ENCODE measurements around the gene PGBD2. TPM values are rescaled to one million over a fixed set of nuclear protein-coding genes. Genes with fewer than 3 reads are reported as not detected.
"Not testable (repeated sequence)": the region's sequence is repeated elsewhere in the genome, so short reads cannot be mapped to it uniquely, and the experiment has no call there.

PGBD2 gene
- total RNA-seq, 1 donor from 2014 or later, result 13.1 TPM

DNA sequence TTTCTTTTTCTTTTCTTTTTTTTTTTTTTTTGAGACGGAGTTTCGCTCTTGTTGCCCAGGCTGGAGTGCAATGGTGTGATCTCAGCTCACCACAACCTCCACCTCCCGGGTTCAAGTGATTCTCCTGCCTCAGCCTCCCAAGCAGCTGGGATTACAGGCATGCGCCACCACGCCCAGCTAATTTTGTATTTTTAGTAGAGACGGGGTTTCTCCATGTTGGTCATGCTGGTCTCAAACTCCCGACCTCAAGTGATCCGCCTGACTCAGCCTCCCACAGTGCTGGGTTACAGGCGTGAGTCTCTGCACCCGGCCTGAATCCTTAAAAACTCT is 16.2 kb upstream of the PGBD2 start:
- not testable (repeated sequence) for DNase-seq (ENCODE audit: low spot score)

GRCh38 chr1:248890549-248891498 is 15.2 kb upstream of the PGBD2 start:
- DNase-seq (ENCODE audit: low spot score), result no peak

DNA sequence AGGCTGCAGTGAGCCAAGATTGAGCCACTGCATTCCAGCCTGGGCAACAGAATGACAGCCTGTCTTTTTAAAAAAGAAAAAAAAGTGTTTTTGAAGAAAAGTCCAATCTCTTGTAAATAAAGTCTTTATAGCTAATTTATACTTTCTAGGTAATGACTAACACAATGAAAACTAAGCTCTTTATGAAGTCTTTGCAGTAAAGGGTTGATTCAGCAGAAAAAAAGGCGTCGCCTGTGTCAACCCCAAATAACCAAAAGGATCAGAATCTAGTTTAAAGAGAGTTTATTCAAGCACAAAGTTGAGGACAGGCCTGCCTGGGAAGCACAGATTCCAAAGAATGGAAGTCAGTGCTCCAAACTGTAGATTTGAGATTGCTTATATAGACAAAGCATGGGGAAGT is 14.3 kb upstream of the PGBD2 start:
- no peak for DNase-seq (ENCODE audit: low spot score)

DNA sequence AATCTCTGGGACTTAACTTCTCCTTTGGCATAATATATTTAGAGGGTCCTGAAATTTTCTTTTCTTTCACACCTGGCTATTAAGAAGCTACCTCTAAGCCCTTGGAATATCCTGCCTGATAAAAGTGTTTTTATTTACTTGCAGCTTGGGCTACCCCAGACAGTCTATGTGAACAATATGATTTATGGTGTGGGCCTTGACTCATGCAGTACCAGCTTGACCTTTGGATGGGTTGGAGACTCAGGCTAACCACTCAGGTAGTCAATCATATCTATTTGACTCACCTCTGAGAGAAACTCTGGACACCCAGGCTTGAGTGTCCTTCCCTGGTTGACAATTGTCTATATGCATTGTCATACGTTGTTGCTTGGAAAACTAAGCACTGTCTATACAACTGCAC is 13.4 kb upstream of the PGBD2 start:
- no peak for DNase-seq (ENCODE audit: low spot score)

GRCh38 chr1:248894837-248895236 is 11.2 kb upstream of the PGBD2 start:
- no peak for DNase-seq (ENCODE audit: low spot score)

- no peak for DNase-seq (ENCODE audit: low spot score)
Measured at GRCh38 chr1:248897412-248898337, 8.4 kb upstream of the PGBD2 start.

DNA sequence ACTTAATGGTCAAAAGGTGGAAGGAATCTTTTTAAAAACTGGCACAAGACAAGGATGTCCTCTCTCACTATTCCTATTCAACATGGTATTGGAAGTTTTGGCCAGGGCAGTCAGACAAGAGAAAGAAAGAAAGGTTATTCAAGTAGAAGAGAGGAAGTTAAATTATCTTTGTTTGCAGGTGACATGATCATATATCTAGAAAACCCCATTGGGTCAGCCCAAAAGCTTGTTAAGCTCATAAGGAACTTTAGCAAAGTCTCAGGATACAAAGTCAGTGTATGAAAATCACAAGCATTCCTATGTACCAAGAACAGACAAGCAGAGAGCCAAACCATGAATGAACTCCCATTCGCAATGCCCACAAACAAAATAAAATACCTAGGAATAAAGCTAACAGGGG is 5.4 kb upstream of the PGBD2 start:
- DNase-seq (ENCODE audit: low spot score), result no peak

DNA sequence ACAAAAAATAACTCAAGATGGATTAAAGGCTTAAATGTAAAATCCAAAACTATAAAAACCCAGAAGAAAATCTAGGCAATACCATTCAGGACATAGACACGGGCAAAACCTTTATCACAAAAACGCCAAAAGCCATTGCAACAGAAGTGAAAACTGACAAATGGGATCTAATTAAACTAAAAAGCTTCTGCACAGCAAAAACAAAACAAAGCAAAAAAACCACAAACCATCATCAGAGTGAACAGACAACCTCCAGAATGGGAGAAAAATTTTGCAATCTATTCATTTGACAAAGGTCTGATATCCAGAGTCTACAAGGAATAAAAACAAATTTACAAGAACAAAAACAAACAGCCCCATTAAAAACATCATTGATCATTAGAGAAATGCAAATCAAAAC is 4.5 kb upstream of the PGBD2 start:
- no peak for DNase-seq (ENCODE audit: low spot score)

- no peak for DNase-seq (ENCODE audit: low spot score)
Measured at GRCh38 chr1:248904437-248905216, 1.4 kb upstream of the PGBD2 start.

DNA sequence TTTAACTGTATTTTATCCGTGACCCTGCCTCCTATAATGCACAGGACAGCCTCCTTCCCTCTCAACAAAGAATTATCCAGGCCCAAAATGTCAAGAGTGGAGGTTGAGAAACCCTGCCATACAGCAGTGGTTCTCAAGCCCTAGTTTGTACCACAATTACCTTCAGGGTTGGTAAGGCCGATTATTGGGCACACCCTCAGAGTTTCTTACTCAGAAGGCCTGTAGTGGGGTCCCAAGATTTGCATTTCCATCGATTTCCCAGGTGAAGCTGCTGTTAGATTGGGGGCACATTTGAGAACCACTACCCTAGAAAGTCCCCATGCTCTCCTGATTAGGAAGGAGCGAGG is 400 bp upstream of the PGBD2 start:
- DNase-seq (ENCODE audit: low spot score), result no peak

GRCh38 chr1:248906753-248907661 is 972 bp downstream of the PGBD2 start:
- DNase-seq (ENCODE audit: low spot score), result no peak

GRCh38 chr1:248910761-248911160 is 4.7 kb downstream of the PGBD2 start:
- no peak for DNase-seq (ENCODE audit: low spot score)

DNA sequence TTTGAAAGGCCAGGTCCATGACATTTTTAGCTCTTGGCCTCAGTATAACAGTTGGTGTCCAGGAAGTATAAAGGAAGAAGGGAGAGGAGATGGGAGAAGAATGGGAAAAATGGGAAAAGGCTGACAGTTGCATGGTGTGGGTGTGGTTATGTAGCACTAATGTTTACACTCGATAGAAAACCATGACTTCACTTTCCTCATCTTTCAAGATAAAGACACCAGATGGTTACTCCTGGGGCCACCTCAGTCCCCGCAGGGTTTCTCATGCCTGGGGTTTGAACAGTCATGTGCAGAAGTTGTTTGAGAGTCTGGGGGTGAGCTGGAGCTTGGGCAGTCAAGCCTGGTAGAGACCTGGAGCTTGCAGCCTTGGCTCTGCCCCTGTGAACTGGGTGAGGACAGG is 7.9 kb downstream of the PGBD2 start:
- no peak for DNase-seq (ENCODE audit: low spot score)

DNA sequence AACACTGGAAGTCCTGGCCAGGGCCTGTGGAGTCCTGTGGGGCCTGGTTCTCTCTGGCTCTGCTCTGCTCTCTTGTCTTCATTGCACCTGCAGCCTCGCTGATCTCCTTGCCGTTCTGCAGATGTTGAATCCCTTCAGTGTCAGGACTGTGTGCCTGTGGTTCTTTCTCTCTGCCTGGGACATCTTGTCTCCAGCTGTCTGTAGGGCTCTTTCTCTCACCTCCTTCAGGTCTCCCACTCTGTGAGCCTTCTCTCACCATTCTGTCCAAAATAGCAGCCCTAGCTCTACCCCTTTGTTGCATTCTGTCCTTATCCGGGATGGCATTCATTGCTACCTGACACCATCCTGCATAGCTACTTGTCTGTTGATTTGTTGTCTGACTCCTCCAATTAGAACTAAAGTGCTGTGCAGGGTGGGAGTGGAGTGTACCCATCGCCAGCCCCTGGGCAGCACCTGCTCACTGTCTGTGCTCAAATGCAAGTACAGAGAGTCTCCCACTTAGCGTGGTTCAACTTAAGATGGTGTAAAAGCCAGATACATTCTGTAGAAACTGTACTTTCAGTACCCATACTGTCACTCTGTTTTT is 8.9 kb downstream of the PGBD2 start:
- DNase-seq (ENCODE audit: low spot score), result no peak

DNA sequence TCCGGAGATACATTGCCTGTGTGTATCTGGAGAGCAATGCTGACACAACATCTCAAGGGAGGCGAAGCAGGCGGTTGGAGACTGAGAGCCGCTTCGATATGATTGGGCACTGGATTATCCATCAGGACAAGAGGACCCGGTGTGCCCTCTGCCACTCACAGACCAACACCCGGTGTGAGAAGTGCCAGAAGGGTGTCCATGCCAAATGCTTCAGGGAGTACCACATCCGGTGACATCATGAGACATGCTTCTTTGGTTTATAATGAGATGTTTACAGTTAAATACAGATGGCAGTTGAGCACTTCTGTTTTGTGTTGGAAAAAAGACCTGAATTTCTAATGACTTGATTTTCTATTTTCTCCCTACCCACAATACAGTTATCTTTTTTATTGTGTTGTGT is 12.1 kb downstream of the PGBD2 start:
- DNase-seq (ENCODE audit: low spot score), result no peak

- DNase-seq (ENCODE audit: low spot score), result no peak
Measured at GRCh38 chr1:248923352-248924338, 17.6 kb downstream of the PGBD2 start.

- no peak for DNase-seq (ENCODE audit: low spot score)
Measured at GRCh38 chr1:248924696-248925532, 18.9 kb downstream of the PGBD2 start.

DNA sequence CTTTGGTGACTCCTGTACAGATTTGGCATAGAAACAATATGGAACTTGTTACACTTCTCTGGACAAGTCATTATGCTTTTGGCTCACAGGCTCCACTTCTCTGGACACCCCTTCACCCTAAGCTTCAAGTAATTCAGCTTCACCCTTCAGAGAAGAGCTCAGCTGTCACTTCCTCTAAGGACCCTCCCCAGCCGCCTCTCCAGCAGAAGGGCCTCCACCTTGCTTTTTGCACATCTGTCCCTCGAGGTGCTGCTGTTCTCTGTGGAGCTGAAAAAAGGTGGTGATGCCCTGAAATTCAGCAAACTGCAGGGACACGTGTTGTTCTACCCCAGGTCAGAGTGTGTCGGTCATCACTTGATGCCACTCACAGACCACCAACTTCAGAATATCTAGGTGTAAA is 19.8 kb downstream of the PGBD2 start:
- not testable (repeated sequence) for DNase-seq (ENCODE audit: low spot score)

Data from ureter (tissue), 1 donor.